Measurements from ENCODE around the gene DENND4B. TPM values are rescaled to one million over a fixed set of nuclear protein-coding genes. Genes with fewer than 3 reads are reported as not detected.

DENND4B gene
- total RNA-seq, 1 donor from 2014 or later: 42.7 TPM

DNA sequence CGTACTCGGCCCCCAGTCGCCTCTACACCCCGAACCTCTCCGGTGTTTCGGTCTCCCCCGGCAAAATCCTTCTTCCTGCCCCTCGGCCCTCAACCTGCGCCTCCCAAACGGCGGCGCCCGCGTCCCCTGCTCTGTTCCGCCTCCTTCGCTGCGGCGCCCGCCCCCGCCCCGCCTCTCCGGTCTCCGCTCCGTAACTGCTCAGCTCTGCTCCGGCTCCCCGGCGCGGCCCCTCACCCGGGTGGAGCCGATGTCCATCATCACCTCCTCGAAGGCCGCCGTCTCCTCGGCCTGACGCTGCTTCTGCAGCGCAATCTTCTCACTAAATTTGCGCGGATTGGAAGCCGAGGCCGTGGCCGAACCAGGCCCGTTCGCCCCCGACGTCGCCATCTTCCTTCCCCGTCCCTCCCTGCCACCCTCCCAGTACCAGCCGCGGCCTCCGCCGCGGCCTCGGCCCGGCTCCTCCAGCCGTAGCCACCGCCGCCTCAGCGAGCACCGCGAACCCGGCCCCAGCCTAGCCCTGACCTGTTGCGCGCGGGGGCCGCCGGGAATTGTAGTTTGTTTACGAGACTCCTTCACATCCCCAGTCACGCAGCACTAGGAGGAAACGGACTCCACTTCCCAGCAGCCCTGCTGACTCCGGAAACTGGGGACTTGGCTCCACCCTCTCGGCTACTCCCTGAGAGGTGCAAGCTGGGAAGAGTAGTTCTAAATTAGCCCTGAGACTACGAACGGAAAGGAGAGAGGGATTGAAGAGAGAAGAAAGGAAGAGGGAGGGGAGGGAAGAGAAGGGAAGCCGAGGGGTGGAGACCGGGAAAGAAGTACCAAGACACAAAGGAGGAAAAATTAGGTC is 11.8 kb upstream of the DENND4B start, which contains the start of gene CRTC2:
CRTC2 (minus strand) TSS at position 502 of the 850 bp plus-strand sequence; CDS start at position 387, 115 bp downstream.
- intact Hi-C loops (cut with DNase I): loop anchor here (2.0 kb wide), 2 partner anchors 14 to 20 kb away; no protein-coding TSS in a partner anchor
- DNase-seq (ENCODE audit: low spot score): peak; percentile 99

- no peak for DNase-seq (ENCODE audit: low spot score)
- intact Hi-C loops (cut with DNase I): loop anchor here (2.0 kb wide), 2 partner anchors 13 to 21 kb away; no protein-coding TSS in a partner anchor
Observed at GRCh38 chr1:153957744-153958110, 11.2 kb upstream of the DENND4B start.

DNA sequence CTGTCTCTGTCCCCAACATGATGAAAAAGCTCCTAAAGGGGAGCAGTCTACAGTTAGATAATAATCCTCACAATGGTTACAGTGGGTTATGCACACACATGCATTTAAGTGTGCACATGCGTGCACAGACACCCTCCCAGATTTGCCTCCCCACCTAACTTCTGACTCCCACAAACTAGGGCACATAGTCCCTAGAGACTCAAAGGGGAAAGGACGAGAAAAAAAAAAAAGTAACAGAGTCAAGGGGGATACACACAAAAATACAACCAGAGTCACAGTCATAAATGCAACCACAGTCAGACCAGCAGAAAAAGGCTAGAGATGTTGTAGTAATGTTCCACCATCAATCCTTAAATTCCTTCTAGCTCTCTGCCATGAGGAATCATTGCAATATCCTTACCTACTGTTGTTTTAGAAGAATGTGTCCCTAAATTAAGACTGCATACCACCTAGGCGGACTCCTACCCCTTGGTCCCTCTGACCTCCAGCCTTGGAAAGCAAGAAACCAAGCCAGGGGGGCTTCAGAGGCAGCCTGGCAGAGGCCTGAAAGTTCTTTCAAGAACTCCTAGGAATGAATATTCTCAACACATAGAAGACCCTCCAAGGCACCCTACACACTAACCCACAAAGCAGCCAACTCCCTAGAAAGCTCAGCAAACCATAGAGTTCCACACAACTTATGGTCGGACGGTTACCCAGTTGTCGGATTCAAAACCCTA is 10.6 kb upstream of the DENND4B start:
- intact Hi-C loops (cut with DNase I): no loop called here
- no peak for DNase-seq (ENCODE audit: low spot score)

DNA sequence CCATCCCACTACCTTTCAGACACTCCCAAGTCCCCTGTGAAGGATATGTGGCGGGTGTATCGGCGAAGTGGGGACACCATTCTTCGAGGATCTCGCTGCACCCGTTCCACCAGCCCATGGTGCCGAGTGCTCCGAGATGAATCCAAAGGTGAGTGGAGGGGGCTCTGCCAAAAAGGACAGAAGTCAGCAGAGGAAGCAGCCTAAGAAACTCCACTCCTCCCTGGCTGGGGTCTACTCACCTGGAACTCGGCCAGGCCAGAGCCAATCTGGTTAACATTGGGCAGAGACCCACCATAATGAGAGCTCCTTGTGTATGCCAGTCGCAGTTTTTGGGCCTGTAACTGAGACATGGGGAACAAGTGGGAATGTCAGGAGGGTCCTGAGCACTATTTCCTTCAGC is 8.3 kb upstream of the DENND4B start:
- no peak for DNase-seq (ENCODE audit: low spot score)
- intact Hi-C loops (cut with DNase I): no loop called here

DNA sequence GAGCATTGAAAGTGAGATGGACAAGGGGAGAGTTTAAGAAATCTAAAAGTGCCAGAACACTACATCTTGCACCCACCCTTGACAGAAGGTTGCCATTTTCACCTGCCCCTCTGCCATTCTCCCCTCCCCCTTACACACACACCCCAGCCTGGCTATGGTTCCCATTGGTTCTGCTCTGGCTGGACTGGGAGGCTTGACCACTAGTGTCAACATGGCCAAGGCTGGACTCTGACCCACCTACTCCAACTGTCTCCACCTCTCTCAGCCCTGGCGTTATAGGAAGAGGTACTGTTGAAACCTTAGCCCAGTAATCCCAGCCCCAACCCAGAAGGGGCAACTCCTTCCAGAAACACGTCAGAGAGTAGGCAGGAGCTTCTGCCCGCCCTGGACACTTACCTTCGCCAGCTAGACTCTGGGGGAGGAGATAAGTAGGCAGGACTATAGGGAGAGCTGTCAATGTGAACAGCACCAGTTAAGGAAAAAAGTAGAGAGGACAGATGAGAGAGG is 7.4 kb upstream of the DENND4B start:
- intact Hi-C loops (cut with DNase I): no loop called here
- DNase-seq (ENCODE audit: low spot score): no peak

GRCh38 chr1:153951801-153952200 is 5.3 kb upstream of the DENND4B start:
- no peak for DNase-seq (ENCODE audit: low spot score)
- intact Hi-C loops (cut with DNase I): no loop called here

- intact Hi-C loops (cut with DNase I): no loop called here
- DNase-seq (ENCODE audit: low spot score): no peak
Observed at GRCh38 chr1:153951183-153951582, 4.7 kb upstream of the DENND4B start.

GRCh38 chr1:153945795-153946621 is 510 bp downstream of the DENND4B start:
- DNase-seq (ENCODE audit: low spot score): peak; percentile 96
- intact Hi-C loops (cut with DNase I): loop anchor here (2.0 to 5.0 kb wide), 4 partner anchors 13 to 149 kb away; partner anchors contain the start of genes CRTC2 and RAB13

- DNase-seq (ENCODE audit: low spot score): peak; percentile 83
- intact Hi-C loops (cut with DNase I): loop anchor here (2.0 to 5.0 kb wide), 2 partner anchors 14 to 42 kb away; partner anchors contain the start of genes CRTC2 and RAB13
Observed at GRCh38 chr1:153945131-153945794, 1.3 kb downstream of the DENND4B start.

GRCh38 chr1:153944827-153945117 is 1.7 kb downstream of the DENND4B start:
- DNase-seq (ENCODE audit: low spot score): no peak
- intact Hi-C loops (cut with DNase I): loop anchor here (2.0 to 5.0 kb wide), 2 partner anchors 14 to 43 kb away; partner anchors contain the start of genes CRTC2 and RAB13

DNA sequence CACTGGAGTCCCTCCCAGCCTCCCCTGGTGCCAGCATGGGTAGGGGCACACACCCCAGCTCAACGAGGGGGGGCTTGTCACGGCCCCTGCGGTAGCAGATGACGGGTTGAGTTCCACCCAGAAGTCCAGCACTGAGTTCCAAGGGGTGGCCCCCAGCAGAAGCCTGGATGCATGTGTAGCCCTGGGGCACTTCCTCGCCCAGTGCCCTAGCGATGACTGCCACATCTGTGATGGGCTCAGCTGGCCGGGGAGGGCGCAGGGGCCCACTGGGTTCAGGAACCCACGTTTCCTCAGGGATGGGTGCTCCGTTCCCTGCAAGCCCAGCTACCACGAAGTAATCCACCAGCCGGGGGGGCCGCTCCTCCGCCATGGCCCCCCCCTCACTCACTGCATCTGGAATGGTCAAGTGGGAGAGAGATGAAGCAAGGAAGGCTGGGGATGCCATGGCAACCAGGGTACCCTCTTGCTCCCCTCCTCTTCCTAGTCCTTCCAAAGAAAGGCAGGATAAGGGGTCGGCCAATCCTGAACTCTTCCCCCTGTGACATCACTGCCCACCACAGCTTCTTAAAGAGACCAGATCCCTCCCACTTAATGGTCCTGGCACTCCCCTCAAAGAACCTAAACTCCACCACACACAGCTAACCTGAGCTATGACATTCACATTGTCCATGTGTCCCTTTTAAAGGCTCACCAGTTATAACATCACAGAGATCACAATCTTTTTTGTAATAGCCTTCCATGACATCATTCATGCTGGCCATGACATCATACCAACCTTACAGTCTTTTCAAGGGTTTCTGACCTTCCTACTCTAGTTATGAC is 2.3 kb downstream of the DENND4B start:
- DNase-seq (ENCODE audit: low spot score): no peak
- intact Hi-C loops (cut with DNase I): loop anchor here (2.0 kb wide), 1 partner anchor 15 kb away; the partner anchor contains the start of gene CRTC2

DNA sequence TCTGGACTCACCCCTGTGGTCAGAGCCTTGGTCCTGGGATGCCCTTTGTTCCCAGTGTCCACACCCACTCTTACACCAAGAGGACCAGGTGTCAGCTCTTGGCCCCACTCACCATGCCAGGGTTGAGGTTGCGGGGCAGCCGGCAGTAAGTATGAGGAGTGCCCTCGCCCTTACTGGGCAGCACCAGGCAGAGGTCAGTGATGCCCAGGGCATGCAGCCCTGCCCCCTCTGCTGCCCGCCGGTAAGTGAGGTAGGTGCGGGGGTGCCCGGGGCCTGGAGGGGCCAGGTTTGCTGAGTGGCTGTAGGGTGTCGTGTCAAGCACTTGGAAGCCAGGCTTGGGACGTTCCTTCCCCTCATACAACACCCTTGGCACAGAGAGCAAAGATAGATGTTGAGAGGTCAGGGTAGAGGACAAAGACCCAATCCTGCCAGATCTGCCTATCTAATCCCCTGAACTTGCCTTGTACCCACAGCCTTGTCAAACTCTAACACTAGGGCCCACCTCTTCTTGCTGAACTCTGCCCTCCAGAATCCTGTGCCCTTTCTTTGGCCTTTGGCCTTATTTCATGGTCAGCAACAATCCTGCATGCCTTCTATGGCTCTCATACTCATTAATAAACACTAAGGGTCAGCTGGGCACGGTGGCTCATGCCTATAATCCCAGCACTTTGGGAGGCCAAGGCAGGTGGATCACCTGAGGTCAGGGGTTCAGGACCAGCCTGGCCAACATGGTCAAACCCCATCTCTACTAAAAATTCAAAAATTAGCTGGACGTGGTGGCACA is 3.6 kb downstream of the DENND4B start:
- no peak for DNase-seq (ENCODE audit: low spot score)
- intact Hi-C loops (cut with DNase I): no loop called here

- DNase-seq (ENCODE audit: low spot score): no peak
- intact Hi-C loops (cut with DNase I): no loop called here
Observed at GRCh38 chr1:153941826-153942725, 4.4 kb downstream of the DENND4B start.

GRCh38 chr1:153940756-153941155 is 5.8 kb downstream of the DENND4B start:
- no peak for DNase-seq (ENCODE audit: low spot score)
- intact Hi-C loops (cut with DNase I): no loop called here

DNA sequence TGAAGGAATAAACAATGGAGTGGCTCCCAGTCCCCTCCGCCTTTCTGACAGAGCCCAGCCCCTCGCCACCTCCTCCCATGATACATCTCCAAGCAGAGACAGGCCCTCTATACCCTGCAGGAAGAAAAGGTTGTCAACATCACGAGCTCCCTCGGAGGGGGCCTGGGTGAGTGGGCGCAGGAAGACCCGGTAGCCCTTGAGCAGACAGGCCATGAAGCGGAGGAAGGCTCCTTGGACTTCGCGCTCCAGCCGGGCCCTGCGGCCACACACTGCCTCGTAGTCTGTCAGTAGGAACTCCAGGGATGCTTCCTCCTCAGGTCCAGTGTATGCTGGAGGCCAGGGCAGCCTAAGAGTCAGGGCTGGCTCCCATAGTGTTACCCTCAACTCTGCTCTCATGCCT is 7.0 kb downstream of the DENND4B start:
- intact Hi-C loops (cut with DNase I): no loop called here
- DNase-seq (ENCODE audit: low spot score): no peak

DNA sequence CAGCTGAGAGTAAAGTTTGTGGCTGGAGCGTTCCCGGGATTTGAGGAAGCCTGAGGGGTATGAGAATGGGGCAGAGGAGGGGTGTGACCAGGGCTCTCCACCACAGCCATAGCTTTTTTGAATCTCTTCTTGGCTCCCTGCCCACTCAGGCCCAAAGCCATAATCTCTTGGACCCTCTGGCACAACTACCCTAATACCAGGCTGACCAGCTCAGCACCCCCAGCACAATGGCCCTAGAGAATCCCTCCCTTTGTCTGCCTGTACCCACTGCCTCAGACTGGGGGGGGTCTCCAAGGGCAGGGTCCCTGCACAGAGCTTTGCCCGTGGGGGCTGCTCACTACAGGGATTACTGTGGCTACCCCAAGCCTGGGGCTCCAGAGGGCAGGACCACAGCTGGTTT is 7.5 kb downstream of the DENND4B start:
- DNase-seq (ENCODE audit: low spot score): no peak
- intact Hi-C loops (cut with DNase I): no loop called here

Data from cardiac septum (tissue), 1 donor.